GM19468 (cell line): Measurements from ENCODE around the gene CEP78.
"Not testable (repeated sequence)": the region's sequence is repeated elsewhere in the genome, so short reads cannot be mapped to it uniquely, and the experiment has no call there.

ENCODE experiments used
- ATAC-seq: cut with Tn5 transposase; IDR thresholded peaks from one replicate; pipeline ENCODE4 v1.9.1; 2021; ENCODE audit warnings: mild to moderate bottlenecking, moderate library complexity, moderate number of reproducible peaks; ENCODE audit not compliant: unreplicated experiment; ENCODE audit errors: extremely low read depth

CEP78 gene, protein sequence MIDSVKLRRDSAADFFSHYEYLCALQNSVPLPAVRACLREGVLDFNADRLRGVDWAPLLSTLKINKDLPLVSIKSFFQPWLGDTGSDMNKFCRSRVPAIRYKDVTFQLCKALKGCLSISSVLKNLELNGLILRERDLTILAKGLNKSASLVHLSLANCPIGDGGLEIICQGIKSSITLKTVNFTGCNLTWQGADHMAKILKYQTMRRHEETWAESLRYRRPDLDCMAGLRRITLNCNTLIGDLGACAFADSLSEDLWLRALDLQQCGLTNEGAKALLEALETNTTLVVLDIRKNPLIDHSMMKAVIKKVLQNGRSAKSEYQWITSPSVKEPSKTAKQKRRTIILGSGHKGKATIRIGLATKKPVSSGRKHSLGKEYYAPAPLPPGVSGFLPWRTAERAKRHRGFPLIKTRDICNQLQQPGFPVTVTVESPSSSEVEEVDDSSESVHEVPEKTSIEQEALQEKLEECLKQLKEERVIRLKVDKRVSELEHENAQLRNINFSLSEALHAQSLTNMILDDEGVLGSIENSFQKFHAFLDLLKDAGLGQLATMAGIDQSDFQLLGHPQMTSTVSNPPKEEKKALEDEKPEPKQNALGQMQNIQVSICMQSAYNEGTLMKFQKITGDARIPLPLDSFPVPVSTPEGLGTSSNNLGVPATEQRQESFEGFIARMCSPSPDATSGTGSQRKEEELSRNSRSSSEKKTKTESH

DNA sequence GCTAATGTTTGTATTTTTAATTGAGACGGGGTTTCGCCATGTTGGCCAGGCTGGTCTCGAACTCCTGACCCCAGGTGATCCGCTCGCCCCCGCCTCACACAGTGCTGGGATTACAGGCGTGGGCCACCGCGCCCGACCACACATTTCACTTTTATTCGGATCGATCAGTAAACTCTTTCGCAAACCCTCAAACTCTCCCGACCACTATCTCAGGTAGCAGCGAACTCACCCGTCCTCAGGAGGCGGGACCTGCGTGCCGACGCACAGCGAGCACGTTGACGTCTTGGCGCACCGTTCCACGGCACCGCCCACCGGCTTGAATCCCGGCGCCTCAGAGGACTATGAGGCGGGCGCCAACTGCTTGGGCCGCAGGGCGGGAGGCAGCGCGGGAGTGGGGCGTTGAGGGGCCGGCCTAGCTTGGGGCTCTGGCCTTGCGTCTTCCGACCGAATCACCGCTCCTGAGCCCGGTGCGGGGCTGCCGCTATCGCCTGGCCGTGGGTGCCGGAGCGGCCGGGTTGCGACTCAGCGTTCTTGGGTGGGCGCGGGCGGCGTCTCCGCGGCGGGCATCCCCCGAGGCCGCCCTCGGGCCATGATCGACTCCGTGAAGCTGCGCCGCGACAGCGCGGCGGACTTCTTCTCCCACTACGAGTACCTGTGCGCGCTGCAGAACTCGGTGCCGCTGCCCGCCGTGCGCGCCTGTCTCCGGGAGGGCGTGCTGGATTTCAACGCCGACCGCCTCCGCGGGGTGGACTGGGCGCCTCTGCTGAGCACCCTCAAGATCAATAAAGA lies at the start of gene CEP78:
Gene CEP78, plus strand, starts transcription at position 314 of the 789 bp plus-strand sequence. Its CDS starts 276 bp downstream, at position 590.
- peak; percentile 98 for ATAC-seq

DNA sequence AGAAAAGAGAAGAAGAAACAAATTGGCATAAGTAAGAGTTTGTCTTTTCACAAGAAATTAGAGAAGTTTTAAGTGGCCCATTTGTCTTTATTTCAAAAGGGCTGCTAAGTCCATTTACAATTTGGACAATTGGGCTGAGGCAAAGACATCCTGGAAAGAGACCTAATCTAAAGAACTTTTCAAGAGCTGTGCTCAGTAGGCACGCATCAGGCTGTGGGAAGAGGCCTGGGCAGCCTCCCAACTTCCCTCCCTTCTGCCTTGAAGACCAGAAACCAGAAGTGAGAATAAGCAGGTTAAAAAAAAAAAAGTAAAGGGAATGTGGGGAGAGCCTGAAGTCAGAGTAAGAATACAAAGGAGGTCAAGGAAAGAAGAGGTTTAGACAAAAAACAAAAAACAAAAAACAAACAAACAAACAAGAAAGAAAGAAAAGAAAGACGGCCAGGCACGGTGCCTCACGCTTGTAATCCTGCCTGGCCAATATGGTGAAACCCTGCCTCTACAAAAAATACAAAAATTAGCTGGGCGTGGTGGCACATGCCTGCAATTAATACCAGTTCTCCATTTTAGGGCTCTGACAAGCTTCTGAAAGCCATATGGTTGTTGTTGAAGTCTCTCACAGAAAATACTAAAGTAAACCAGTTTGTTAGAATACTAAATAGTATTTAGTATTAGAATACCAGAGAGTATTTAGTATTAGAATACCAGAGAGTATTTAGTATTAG lies 48.0 kb upstream of the CEP78 start:
- no peak for ATAC-seq

DNA sequence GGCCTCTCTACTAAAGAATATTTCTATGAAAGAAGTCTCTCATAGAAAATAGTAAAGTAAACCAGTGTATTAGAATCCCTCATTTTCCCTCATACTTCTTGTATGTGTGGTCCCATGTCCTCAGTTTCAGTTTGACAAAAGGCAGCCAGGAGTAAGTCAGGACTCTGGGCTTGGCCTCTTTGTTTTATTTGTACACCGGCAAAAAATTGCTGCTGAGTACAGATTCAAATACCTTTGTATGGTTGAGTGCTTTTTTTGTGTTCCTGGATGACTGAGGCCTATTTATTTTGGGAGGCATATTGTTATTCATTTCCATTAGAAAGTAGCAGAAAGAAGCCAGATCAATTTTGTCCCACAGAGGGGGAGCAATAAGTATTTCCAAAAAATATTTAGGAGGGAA lies 47.3 kb upstream of the CEP78 start:
- no peak for ATAC-seq

DNA sequence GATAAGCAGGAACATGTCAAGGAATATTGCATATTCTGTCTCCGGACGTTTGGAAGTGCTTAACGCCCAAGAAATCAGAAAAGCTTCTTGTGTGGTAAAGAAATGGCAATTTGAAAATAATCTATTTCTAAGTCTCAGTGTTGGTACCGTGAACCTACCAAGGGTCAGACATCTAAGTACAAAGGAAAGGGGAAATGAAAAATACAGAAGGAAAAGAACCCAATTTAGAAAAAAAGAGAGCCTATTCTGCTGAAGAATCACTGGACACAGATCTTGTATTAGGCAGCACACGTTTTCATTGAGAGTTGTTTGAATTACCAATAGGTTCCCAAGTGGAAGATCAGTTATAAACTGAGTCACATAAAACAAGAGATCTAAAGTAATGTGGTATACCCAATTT lies 46.9 kb upstream of the CEP78 start:
- no peak for ATAC-seq

DNA sequence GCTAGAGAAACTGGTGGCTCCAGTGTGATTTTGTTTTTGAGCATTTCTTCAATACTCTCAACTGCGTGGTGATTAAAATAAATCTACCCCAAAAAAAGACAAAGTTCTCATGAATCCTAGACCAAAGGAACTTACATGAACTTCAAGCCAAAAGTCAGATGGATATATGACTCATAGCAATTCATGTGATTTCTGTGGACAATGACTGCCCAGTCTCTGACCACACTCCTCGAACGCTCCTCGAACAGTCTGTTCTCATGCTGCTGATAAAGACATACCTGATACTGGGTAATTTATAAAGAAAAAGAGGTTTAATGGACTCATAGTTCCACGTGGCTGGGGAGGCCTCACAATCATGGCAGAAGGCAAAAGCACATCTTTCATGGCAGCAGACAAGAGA lies 46.4 kb upstream of the CEP78 start:
- no peak for ATAC-seq

DNA sequence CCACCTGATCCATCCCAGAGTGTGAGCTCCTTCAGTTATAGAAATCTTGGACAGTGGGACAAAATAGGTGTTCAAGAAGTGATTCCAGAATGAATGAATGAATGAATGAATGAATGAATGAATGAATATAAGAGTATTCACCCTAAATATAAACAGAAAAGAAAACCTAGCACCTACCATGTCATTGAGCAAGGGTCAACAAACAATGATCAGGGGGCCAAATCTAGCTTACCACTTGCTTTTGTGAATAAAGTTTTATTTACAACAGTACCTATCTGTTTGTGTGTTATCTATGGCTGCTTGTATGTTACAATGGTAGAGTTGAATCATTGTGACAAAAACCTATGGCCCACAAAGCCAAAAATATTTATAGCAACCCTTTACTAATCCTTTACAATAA lies 43.9 kb upstream of the CEP78 start:
- ATAC-seq: no peak

DNA sequence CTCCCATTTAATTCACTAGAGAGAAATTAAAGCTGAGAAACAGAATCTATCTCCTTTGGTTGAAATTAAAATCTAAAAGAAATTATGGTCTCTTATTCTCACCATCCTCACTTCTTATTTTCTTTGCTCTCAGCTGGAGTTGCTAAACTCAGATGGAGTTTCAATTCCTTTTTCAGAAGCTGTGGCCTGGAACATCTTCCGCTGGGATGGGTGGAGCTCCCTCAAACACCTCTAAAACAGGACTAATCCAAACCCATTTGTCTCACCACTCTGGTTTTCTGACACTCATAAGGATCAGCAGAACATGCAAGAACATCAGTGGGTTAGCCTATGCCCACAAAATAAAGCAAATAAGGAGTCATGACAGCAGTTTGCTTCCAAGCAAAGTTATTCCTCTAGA lies 39.6 kb upstream of the CEP78 start:
- ATAC-seq: no peak

DNA sequence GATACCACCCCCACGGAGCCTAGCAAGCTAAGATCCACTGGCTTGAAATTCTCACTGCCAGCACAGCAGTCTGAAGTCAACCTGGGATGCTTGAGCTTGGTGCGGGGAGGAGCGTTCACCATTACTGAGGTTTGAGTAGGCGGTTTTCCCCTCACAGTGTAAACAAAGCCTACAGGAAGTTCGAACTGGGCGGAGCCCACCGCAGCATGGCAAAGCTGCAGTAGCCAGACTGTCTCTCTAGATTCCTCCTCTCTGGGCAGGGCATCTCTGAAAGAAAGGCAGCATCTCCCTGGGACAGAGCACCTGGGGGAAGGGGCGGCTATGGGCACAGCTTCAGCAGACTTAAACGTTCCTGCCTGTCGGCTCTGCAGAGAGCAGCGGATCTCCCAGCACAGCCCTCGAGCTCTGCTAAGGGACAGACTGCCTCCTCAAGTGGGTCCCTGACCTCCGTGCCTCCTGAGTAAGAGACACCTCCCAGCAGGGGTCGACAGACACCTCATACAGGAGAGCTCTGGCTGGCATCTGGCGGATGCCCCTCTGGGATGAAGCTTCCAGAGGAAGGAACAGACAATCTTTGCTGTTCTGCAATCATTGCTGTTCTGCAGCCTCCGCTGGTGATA lies 34.6 kb upstream of the CEP78 start:
- not testable (repeated sequence) for ATAC-seq

DNA sequence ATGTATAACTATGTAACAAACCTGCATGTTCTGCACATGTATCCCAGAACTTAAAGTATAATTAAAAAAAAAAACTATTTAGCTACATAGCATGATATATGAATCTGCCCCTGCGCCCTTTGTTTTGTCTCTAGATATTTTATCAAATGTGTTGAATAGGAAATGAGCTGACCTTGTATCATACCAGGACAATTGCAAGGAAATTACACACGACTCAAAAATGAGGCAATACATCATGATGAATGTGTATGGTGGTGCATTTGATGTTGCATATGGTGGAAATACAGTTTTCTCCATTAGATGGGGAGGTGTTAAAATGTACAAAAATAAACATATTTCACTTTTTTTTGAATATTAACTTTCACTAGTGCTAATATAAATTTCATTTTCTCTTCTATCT lies 28.6 kb upstream of the CEP78 start:
- ATAC-seq: no peak

DNA sequence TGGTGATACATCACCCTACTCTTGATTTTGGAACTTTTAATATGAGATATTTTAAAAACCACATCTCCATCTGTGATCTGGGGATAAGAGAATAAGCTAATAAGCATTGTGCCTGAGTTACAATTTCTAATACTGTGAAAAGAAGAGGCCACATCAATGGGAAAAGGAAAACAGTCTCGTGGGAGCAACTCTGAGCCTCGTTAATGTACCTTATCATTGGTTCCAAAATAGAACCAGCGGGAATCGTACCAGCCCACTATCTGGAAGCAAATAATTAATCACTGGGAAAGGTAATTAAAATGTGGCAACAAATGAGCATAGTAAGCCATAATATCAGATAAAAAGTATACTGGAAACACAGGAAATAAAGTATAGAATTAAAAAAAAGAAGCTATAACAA lies 28.0 kb upstream of the CEP78 start:
- no peak for ATAC-seq

DNA sequence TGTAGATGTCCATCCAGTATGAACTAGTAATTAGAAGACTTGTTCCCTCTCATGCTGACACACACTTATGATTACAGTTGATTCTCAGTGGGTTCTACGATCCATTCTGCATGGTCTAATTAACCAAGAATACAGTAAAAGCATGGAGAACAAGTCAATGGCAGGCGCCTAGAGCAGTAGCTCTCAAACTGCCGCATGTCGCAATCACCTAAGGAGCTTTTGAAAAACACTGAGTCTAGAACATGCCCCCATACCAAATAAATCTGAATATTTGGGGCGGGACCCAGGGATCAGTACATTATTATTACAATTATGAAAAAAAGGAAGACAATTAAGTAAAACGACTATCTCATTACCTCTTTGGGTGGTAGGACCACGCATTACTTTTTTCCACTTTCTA lies 26.7 kb upstream of the CEP78 start:
- no peak for ATAC-seq

DNA sequence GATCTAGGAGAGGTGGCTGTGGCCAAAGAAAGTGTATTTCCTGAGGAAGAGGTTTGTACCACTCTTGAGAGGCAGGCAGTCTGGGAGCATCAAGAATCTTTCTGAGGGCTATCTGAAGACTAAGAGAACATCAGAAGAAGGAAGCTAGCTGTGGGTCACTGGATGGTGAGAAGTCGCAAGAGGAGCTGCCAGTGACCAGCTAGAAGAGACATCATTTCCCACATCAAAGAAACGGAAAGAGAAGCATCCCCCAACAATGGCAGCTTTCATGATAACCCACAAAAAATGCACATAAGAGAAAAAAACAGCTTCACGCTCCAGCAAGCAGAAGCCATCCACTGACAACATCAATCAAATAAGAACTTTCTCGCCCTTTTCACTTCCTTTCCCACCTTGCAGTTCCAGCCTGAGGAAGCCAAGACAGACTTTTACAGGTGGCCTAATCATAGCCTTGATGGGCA lies 25.0 kb upstream of the CEP78 start:
- peak; percentile 21 for ATAC-seq

DNA sequence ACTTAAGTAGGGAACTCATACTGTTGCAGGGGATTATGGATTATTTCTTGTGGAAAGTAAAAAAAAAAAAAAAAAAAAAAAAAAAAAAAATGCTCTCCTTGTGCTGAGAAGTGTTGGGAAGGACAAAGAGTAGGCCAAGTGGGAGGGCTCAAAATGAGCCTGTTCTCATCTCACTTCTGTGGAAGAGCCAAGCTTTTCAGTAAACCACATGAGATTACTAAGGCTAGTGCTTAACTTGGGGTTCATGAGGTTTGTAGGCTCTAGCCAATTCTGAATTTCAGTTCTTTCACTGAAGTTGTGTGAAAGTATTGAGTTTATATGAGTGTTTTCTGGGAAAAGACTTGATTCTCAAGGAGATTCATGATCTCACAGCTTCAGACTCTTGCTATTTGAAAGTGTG lies 23.0 kb upstream of the CEP78 start:
- ATAC-seq: no peak

DNA sequence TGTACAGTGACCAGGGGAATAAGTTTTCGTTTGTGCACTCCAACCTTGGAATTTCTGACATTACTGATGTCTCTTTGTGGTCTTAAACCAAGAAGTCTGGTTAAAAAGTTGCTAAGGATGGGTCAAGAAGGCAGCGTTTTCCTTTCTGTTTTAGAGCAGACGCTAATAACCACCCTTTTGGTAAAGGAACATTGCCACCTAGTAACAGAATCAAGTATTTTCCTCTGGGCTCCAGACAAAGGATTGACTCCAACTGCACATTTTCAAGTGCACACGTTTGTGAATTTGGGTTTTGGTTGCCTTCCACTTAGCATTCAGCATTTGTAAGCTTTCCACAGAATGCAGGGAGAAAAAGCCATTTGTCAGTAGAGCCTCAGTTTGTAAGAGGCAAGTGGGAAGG lies 22.2 kb upstream of the CEP78 start:
- ATAC-seq: no peak

DNA sequence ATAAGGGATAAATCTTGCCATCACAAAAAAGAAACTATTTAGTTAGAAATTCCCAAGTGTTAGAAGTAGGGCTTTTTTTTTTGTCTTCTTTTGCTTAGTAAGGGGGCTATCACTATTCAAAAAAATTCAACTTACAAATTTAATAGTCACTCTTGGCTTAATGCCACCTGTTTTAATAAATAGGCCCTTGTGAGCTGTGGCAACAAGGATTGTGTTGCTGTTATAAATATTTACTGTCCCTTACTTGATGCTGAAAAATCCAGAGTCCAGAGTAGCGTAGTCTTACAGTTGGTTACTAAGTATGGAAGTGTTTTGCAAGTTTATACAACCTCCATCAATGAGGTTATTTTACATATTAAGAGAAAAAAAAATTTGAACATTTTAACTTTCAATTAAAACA lies 21.4 kb upstream of the CEP78 start:
- ATAC-seq: no peak

DNA sequence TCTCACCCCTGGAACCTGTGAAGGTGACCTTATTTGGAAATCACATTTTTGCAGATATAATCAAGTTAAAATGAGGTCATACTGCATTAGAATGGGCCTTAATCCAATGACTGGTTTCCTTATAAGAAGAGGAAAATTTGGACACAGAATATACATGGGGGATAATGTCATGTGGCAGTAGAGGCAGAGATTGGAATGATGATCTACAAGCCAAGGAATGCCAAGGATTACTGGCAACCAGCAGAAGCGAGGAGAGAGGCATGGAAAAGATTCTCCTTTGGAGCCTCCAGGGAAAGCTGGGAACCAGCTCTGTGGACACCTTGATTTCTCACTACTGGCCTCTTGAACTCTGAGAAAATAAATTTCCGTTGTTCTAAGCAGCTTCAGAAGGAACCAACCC lies 20.2 kb upstream of the CEP78 start:
- ATAC-seq: no peak

DNA sequence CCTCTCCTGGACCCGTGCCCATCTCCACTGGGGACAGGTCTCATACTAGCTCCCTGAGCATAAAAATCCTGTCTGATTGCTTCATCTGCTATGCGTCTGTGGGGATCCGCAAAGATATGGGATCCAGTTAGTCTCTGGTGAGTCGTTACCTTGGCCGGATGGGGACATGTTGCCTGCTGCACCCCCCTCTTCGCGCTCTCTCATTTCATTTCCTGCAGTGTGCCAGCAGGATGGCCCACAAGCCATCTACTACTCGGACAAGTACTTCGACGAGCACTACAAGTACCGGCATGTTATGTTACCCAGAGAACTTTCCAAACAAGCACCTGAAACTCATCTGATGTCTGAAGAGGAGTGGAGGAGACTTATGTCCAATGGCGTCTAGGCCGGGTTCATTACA lies 17.0 kb upstream of the CEP78 start:
- ATAC-seq: no peak

DNA sequence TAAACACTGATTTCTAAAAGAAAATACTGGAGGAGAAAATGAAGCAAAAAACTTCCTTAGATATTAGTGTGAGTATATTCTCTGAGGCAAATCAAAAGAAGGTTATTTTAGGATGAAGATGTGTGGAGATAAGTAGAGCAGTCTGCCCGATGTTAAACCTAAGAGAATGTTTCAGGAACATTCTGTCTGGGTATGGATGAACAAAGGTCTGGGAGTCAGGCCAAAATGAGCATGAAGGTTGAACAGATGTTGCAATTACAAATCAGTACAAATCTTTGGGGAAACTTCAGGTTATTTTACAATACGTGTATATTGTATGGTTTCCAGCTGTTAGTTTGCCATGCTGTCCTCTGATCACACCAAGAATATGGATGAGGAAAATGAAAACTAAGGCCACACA lies 14.4 kb upstream of the CEP78 start:
- ATAC-seq: no peak

DNA sequence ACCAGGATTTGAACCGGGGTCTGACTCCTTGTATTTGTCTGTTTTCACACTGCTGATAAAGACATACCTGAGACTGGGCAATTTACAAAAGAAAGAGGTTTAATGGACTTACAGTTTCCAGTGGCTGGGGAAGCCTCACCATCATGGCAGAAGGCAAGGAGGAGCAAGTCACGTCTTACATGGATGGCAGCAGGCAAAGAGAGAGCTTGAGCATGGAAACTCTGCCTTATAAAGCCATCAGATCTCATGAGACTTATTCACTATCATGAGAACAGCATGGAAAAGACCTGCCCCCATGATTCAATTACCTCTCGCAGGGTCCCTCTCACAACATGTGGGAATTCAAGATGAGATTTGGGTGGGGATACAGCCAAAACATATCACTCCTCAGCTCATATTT lies 14.0 kb upstream of the CEP78 start:
- not testable (repeated sequence) for ATAC-seq

DNA sequence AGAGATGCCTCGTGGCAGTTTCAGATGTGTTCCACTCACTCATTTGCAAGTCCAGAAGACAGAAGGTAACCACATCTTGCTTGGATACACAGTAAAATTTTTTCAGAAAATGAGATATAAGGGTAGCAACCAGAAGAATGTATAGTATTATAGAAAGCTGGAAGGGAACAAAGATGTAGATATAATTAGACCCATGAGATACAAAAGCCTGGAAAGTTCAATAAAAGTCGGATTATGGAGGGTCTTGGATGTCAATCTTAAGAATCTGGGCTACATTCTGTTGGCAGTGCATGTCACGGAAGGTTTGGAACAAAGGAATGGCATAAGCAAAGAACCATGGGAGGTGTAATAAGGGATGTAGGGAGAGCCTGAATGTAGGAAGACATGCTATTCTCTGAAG lies 5.1 kb upstream of the CEP78 start:
- no peak for ATAC-seq
